ENCODE measurements around the gene SPPL3. TPM values are rescaled to one million over a fixed set of nuclear protein-coding genes. Genes with fewer than 3 reads are reported as not detected.

Gene SPPL3
- total and polyA plus RNA-seq, 8 donors: 7.0 to 25.7 (median 13.8) TPM

GRCh38 chr12:120750806-120751205 is 153.4 kb downstream of the SPPL3 start:
- 96 to 100% methylated on average over 5 of the region's 5 CpGs for WGBS, 2 donors
- FAIRE-seq (no peak), ATAC-seq (no peak), DNase-seq (no peak)
- Histone ChIP-seq H3K4me1 (no peaks in the 10 kb centered on the region), H3K27ac (no peak overlapping the region), H3K36me3 (no peaks in the 10 kb centered on the region), H3K27me3 (no peaks in the 10 kb centered on the region), H3K9me3 (no peaks in the 10 kb centered on the region), H3K4me3 (no peak overlapping the region)
- intact Hi-C loops (cut with DNase I): no loop called here
- TF ChIP-seq, protein P1, sequence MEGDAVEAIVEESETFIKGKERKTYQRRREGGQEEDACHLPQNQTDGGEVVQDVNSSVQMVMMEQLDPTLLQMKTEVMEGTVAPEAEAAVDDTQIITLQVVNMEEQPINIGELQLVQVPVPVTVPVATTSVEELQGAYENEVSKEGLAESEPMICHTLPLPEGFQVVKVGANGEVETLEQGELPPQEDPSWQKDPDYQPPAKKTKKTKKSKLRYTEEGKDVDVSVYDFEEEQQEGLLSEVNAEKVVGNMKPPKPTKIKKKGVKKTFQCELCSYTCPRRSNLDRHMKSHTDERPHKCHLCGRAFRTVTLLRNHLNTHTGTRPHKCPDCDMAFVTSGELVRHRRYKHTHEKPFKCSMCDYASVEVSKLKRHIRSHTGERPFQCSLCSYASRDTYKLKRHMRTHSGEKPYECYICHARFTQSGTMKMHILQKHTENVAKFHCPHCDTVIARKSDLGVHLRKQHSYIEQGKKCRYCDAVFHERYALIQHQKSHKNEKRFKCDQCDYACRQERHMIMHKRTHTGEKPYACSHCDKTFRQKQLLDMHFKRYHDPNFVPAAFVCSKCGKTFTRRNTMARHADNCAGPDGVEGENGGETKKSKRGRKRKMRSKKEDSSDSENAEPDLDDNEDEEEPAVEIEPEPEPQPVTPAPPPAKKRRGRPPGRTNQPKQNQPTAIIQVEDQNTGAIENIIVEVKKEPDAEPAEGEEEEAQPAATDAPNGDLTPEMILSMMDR (IDR thresholded peaks at IDR 0.05): no peak

GRCh38 chr12:120749256-120749655 is 154.9 kb downstream of the SPPL3 start:
- intact Hi-C loops (cut with DNase I): no loop called here
- ATAC-seq: no peak

DNA sequence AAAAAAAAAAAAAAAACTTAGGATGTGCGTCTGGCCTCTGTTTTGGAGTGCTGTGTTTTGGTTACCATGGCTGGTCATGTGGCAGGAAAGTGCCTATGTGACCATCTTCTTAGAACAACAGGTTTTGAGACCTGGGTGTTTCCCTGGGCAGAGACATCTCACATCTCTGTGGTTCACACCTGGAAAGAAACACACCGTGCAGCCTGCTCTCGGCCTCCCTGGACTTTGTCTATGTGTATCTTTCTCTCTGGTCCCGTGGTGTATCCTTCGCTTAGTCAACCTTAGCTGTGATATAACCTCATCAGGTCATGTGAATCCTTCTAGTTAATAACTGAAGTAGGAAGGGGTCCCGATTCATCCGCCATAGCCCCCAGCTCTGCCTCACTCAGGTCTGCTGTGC is 155.9 kb downstream of the SPPL3 start:
- 86 to 91% methylated on average over 7 of the region's 7 CpGs for WGBS, 2 donors
- ATAC-seq (no peak), DNase-seq (no peak), FAIRE-seq (no peak)
- H3K4me3 ChIP-seq: no peak overlapping the region
- TF ChIP-seq, protein P1 (IDR thresholded peaks at IDR 0.05): no peak
- H3K27ac ChIP-seq: no peak overlapping the region
- no peaks in the 10 kb centered on the region for H3K9me3 ChIP-seq
- H3K4me1 ChIP-seq: no peaks in the 10 kb centered on the region
- H3K36me3 ChIP-seq: no peaks in the 10 kb centered on the region
- no peaks in the 10 kb centered on the region for H3K27me3 ChIP-seq
- intact Hi-C loops (cut with DNase I): no loop called here

More at GRCh38 chr12:120749256-120749655, 154.9 kb downstream of the SPPL3 start:
- Histone ChIP-seq H3K4me3 (no peak overlapping the region), H3K36me3 (no peaks in the 10 kb centered on the region), H3K27me3 (no peaks in the 10 kb centered on the region), H3K9me3 (no peaks in the 10 kb centered on the region), H3K4me1 (no peaks in the 10 kb centered on the region), H3K27ac (no peak overlapping the region)
- FAIRE-seq: no peak
- no peak for DNase-seq
- TF ChIP-seq, protein P1 (IDR thresholded peaks at IDR 0.05): no peak
- 75% methylated on average over 5 of the region's 5 CpGs for WGBS, 2 donors

- TF ChIP-seq, protein P1 (IDR thresholded peaks at IDR 0.05): no peak
- DNase-seq (no peak), FAIRE-seq (no peak), ATAC-seq (no peak)
- 86 to 88% methylated on average over 14 to 15 of the region's 15 CpGs for WGBS, 2 donors
- H3K4me1 ChIP-seq: no peaks in the 10 kb centered on the region
- H3K27me3 ChIP-seq: no peaks in the 10 kb centered on the region
- no peak overlapping the region for H3K27ac ChIP-seq
- intact Hi-C loops (cut with DNase I): no loop called here
- no peaks in the 10 kb centered on the region for H3K36me3 ChIP-seq
- no peaks in the 10 kb centered on the region for H3K9me3 ChIP-seq
- H3K4me3 ChIP-seq: no peak overlapping the region
Measured at GRCh38 chr12:120744922-120745493, 159.2 kb downstream of the SPPL3 start.

All from pancreas (tissue), 10 donors.